H1 (cell line): ENCODE results near the gene FAM53B. TPM values are rescaled to one million over a fixed set of nuclear protein-coding genes. Genes with fewer than 3 reads are reported as not detected.

Experiments used
- CTCF ChIA-PET: fragments of 300-600 bp; sonication (Branson Sonifier 250); formaldehyde crosslinking; loops from one replicate; lab custom pipeline; 2021; ENCODE audit not compliant: partially characterized antibody; lab: Charles Lee
- POLR2A ChIA-PET: fragments of 300-600 bp; sonication (Branson Sonifier 250); formaldehyde crosslinking; loops from one replicate; lab custom pipeline; 2021; ENCODE audit warnings: inconsistent platforms; ENCODE audit not compliant: partially characterized antibody; lab: Charles Lee
- DNase-seq, 2 experiments: peaks; one replicate each; pipeline versions ENCODE4 v3.0.0 to v3.0.0-alpha.2; 2010 to 2022; ENCODE audit warnings: low spot score in 2 of 2, low read depth in 1 of 2, mixed read lengths in 1 of 2
- FAIRE-seq: peaks from 2 replicates; lab custom pipeline; 2011; peaks lifted over from hg19 to GRCh38; lab: Jason Lieb, UNC
- H2AFZ ChIP-seq: 2 replicates; pipeline ENCODE4 v1.8.1; 2012; ENCODE audit warnings: low read length, inconsistent platforms
- H2AK5ac ChIP-seq: 2 replicates; pipeline ENCODE4 v1.6.1; 2013; ENCODE audit warnings: low read depth, low read length
- H2BK120ac ChIP-seq: replicated peaks from 2 replicates; pipeline ENCODE3; 2013; ENCODE audit warnings: low read depth, low read length, inconsistent platforms
- H2BK12ac ChIP-seq: 2 replicates; pipeline ENCODE4 v1.6.1; 2013; ENCODE audit warnings: low read depth, low read length
- H2BK15ac ChIP-seq: 2 replicates; pipeline ENCODE4 v1.6.1; 2013; ENCODE audit warnings: low read length
- H2BK20ac ChIP-seq: 2 replicates; pipeline ENCODE4 v1.6.1; 2013; ENCODE audit warnings: low read length
- H2BK5ac ChIP-seq: 2 replicates; pipeline ENCODE4 v1.6.1; 2013; ENCODE audit warnings: low read depth, low read length
- H3K14ac ChIP-seq: 2 replicates; pipeline ENCODE4 v1.6.1; 2013; ENCODE audit warnings: inconsistent platforms; ENCODE audit not compliant: insufficient read length
- H3K18ac ChIP-seq: 2 replicates; pipeline ENCODE4 v1.6.1; 2013; ENCODE audit warnings: low read length; ENCODE audit errors: extremely low read depth
- H3K23ac ChIP-seq: 2 replicates; pipeline ENCODE4 v1.6.1; 2013; ENCODE audit warnings: inconsistent platforms; ENCODE audit not compliant: insufficient read length
- H3K23me2 ChIP-seq: 2 replicates; pipeline ENCODE4 v1.6.1; 2013; ENCODE audit warnings: low read depth, low read length
- H3K27ac ChIP-seq: 2 replicates; pipeline ENCODE4 v1.6.1; 2011; ENCODE audit warnings: low read depth, low read length, inconsistent platforms
- H3K27me3 ChIP-seq, 4 experiments: replicated peaks in 1 of 4; 1 replicate in 1 of 4; 2 replicates in 3 of 4; pipeline versions ENCODE4 v1.6.1 to v1.8.1; 2011 to 2013; ENCODE audit warnings: low read length in 3 of 4, mild to moderate bottlenecking in 3 of 4, inconsistent platforms in 2 of 4, mixed read lengths in 2 of 4, moderate library complexity in 1 of 4; ENCODE audit not compliant: control insufficient read depth in 3 of 4, insufficient read depth in 3 of 4; ENCODE audit errors: extremely low read depth in 1 of 4
- H3K36me3 ChIP-seq, 4 experiments: 2 replicates each; pipeline versions ENCODE4 v1.6.1 to v1.8.1; 2011 to 2013; ENCODE audit warnings: mild to moderate bottlenecking in 4 of 4, low read length in 3 of 4, moderate library complexity in 2 of 4, control low read depth in 1 of 4, inconsistent platforms in 1 of 4; ENCODE audit not compliant: insufficient read depth in 4 of 4, control insufficient read depth in 2 of 4
- H3K4ac ChIP-seq: replicated peaks from 2 replicates; pipeline ENCODE3; 2013; ENCODE audit warnings: low read length, low read depth, mixed read lengths, inconsistent platforms; ENCODE audit not compliant: insufficient read length
- H3K4me1 ChIP-seq, 4 experiments: replicated peaks in 1 of 4; 1 replicate in 1 of 4; 2 replicates in 3 of 4; pipeline versions ENCODE4 v1.6.1 to v1.8.1; 2011 to 2013; ENCODE audit warnings: low read length in 3 of 4, inconsistent platforms in 2 of 4, mixed read lengths in 1 of 4; ENCODE audit not compliant: insufficient read depth in 4 of 4, control insufficient read depth in 3 of 4
- H3K4me2 ChIP-seq, 2 experiments: 2 replicates each; pipeline versions ENCODE4 v1.6.1 to v1.8.1; 2011 to 2013; ENCODE audit warnings: low read depth in 2 of 2, low read length in 2 of 2, control low read depth in 1 of 2, inconsistent platforms in 1 of 2, mild to moderate bottlenecking in 1 of 2; ENCODE audit not compliant: insufficient read depth in 1 of 2
- H3K4me3 ChIP-seq, 4 experiments: fragments of 200-600, 300-600 bp in 1 of 4; sonication (generic), shearing (Covaris generic), sonication (Bioruptor Twin) in 1 of 4; 2 replicates each; pipeline versions ENCODE4 v1.5.1 to v1.8.1; 2011 to 2016; ENCODE audit warnings: low read length in 4 of 4, low read depth in 3 of 4, control low read depth in 2 of 4, inconsistent platforms in 2 of 4, mild to moderate bottlenecking in 2 of 4, mixed read lengths in 1 of 4, moderate library complexity in 1 of 4; ENCODE audit not compliant: insufficient read depth in 2 of 4; ENCODE audit errors: extremely low read depth in 1 of 4
- H3K56ac ChIP-seq: replicated peaks from 2 replicates; pipeline ENCODE3; 2013; ENCODE audit warnings: low read depth, mild to moderate bottlenecking, mixed read lengths, low read length, inconsistent platforms; ENCODE audit not compliant: insufficient read length
- H3K79me1 ChIP-seq: 2 replicates; pipeline ENCODE4 v1.6.1; 2013; ENCODE audit warnings: low read depth, low read length, control low read depth
- H3K79me2 ChIP-seq, 2 experiments: 2 replicates each; pipeline versions ENCODE4 v1.6.1 to v1.8.1; 2012 to 2013; ENCODE audit warnings: low read length in 2 of 2, mild to moderate bottlenecking in 2 of 2, inconsistent platforms in 1 of 2; ENCODE audit not compliant: insufficient read depth in 2 of 2, control insufficient read depth in 1 of 2
- H3K9ac ChIP-seq, 4 experiments: replicated peaks in 1 of 4; 1 replicate in 1 of 4; 2 replicates in 3 of 4; pipeline versions ENCODE4 v1.6.1 to v1.8.1; 2011 to 2013; ENCODE audit warnings: low read depth in 3 of 4, low read length in 3 of 4, control low read depth in 2 of 4, mild to moderate bottlenecking in 2 of 4, moderate library complexity in 2 of 4, inconsistent platforms in 1 of 4; ENCODE audit errors: extremely low read depth in 1 of 4
- H3K9me3 ChIP-seq, 2 experiments: 2 replicates each; pipeline versions ENCODE4 v1.6.1 to v1.8.1; 2012 to 2013; ENCODE audit warnings: mild to moderate bottlenecking in 2 of 2, moderate library complexity in 2 of 2, control low read depth in 1 of 2, inconsistent platforms in 1 of 2, low read depth in 1 of 2, low read length in 1 of 2, mixed read lengths in 1 of 2; ENCODE audit not compliant: insufficient read depth in 2 of 2
- H4K20me1 ChIP-seq, 2 experiments: replicated peaks in 1 of 2; 2 replicates each; pipeline versions ENCODE3 to v1.8.1; 2011 to 2013; ENCODE audit warnings: inconsistent platforms in 2 of 2, low read length in 2 of 2, mild to moderate bottlenecking in 1 of 2; ENCODE audit not compliant: insufficient read depth in 2 of 2, control insufficient read depth in 1 of 2
- H4K5ac ChIP-seq: 2 replicates; pipeline ENCODE4 v1.6.1; 2013; ENCODE audit warnings: low read length, low read depth, mixed read lengths, inconsistent platforms; ENCODE audit not compliant: insufficient read length
- H4K8ac ChIP-seq: 2 replicates; pipeline ENCODE4 v1.8.0; 2013; ENCODE audit warnings: mild to moderate bottlenecking, moderate library complexity, low read length, inconsistent platforms; ENCODE audit not compliant: insufficient read depth; ENCODE audit errors: extremely low read depth
- H4K91ac ChIP-seq: replicated peaks from 2 replicates; pipeline ENCODE3; 2013; ENCODE audit warnings: low read length, mixed read lengths, inconsistent platforms; ENCODE audit not compliant: insufficient read length
- BCL11A ChIP-seq, 2 experiments: IDR thresholded peaks; one replicate each; pipeline ENCODE4 v1.6.1; 2011; ENCODE audit warnings: low read depth in 2 of 2, low read length in 2 of 2, mild to moderate bottlenecking in 2 of 2
- BRCA1 ChIP-seq: IDR thresholded peaks from 2 replicates; pipeline ENCODE4 v1.6.1; 2012; ENCODE audit warnings: low read depth, low read length, improper control_type of control experiment
- CBX5 ChIP-seq: fragments of 300-800, 300-1000 bp; sonication (generic); IDR thresholded peaks from 2 replicates; pipeline ENCODE4 v1.7.1; 2016; ENCODE audit warnings: antibody characterized with exemption, low read length, low read depth
- EZH2 ChIP-seq: fragments of 200-600 bp; sonication (generic); IDR thresholded peaks from 2 replicates; pipeline ENCODE4 v1.7.1; 2012; ENCODE audit warnings: low read depth, mild to moderate bottlenecking, moderate library complexity, low read length, inconsistent platforms; ENCODE audit not compliant: severe bottlenecking
- GTF2F1 ChIP-seq: IDR thresholded peaks from 2 replicates; pipeline ENCODE4 v1.6.1; 2012; ENCODE audit warnings: low read depth, low read length, improper control_type of control experiment, borderline replicate concordance
- HDAC2 ChIP-seq, 2 experiments: fragments of 300-600 bp in 1 of 2; sonication (generic) in 1 of 2; IDR thresholded peaks; 2 replicates each; pipeline ENCODE4 v1.6.1; 2011 to 2012; ENCODE audit warnings: low read depth in 2 of 2, low read length in 2 of 2, mild to moderate bottlenecking in 2 of 2, moderate library complexity in 2 of 2, borderline replicate concordance in 1 of 2, inconsistent platforms in 1 of 2
- HDAC6 ChIP-seq: IDR thresholded peaks from one replicate; pipeline ENCODE4 v1.7.1; 2012; ENCODE audit warnings: low read depth, mild to moderate bottlenecking, inconsistent platforms, low read length, moderate library complexity
- RBBP5 ChIP-seq: IDR thresholded peaks from 2 replicates; pipeline ENCODE4 v1.7.1; 2012; ENCODE audit warnings: low read depth, mild to moderate bottlenecking, inconsistent platforms, low read length, moderate library complexity, borderline replicate concordance
- RXRA ChIP-seq: IDR thresholded peaks from 2 replicates; pipeline ENCODE4 v1.6.1; 2011; ENCODE audit warnings: low read depth, mild to moderate bottlenecking, low read length, moderate library complexity; ENCODE audit not compliant: insufficient read depth
- SIRT6 ChIP-seq: IDR thresholded peaks from one replicate; pipeline ENCODE4 v1.7.1; 2012; ENCODE audit warnings: low read length, inconsistent platforms
- SUZ12 ChIP-seq: fragments of 200-600 bp; sonication (generic); IDR thresholded peaks from 2 replicates; pipeline ENCODE4 v1.6.1; 2012; ENCODE audit warnings: mild to moderate bottlenecking, inconsistent platforms, low read length, moderate library complexity, mixed read lengths
- WGBS, 2 experiments: shearing (Covaris generic) in 1 of 2; methylation state at CpG; one replicate each; pipeline versions ENCODE4 v1.1.6 to v1.1.7; 2013 to 2015; ENCODE audit warnings: low lambda C conversion rate in 2 of 2, mixed read lengths in 2 of 2, inconsistent platforms in 1 of 2, low coverage in 1 of 2, missing lambda C conversion rate in 1 of 2; ENCODE audit not compliant: insufficient replicate concordance in 2 of 2, insufficient coverage in 1 of 2, insufficient read length in 1 of 2; ENCODE audit errors: extremely low coverage in 1 of 2, missing lambda C conversion rate in 1 of 2; 5-methylcytosine and 5-hydroxymethylcytosine counted together
- polyA plus RNA-seq, 7 experiments: library from polyadenylated mRNA; depleted of rRNA in 3 of 7; stranded (reverse) in 5 of 7; unstranded in 2 of 7; fragments of >200 nt in 5 of 7; fragments of 200-250 nt in 2 of 7; gene quantifications; 1 replicate in 5 of 7; 2 replicates in 1 of 7; 4 replicates in 1 of 7; pipeline versions ENCODE4 v1.2.1 to v1.2.3, GENCODE V29; 2011 to 2013; ENCODE audit warnings: missing spikeins in 2 of 7, mixed read lengths in 2 of 7
- total RNA-seq: library from RNA; stranded (reverse); fragmentation: NEBNext Ultra II Directional; extraction: Animal tissue kit (Norgen Biotek cat#: 25700); gene quantifications from 2 replicates; pipeline ENCODE4 v1.2.1, GENCODE V29; 2021

Gene FAM53B
- total and polyA plus RNA-seq, 2 of the 8 experiments (the other 6 are each of a cell fraction or from before 2014, with no cell fraction given), result 5.3 to 14.4 TPM

DNA sequence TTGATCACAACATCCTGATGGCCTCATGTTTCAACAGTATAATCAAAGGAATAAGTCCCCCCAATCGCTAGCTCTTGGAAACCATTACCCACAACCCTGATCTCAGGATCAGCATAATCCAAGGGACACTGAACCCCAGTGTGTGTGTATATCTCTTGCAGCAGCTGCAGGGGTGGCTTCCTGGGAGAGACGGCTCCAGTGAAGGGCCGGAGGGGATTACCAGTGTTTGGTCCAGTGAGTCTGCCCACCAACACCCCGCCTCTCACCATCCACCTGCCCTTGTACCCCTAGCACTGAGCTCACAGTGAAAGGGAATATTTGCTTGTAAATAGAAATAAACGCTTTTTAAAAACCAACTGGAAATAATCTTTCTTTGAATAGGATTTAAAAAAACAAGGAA, 63.1 kb downstream of the FAM53B start:
- no peak overlapping the region for H2AK5ac ChIP-seq
- no peak overlapping the region for H3K27ac ChIP-seq
- H2BK12ac ChIP-seq, result no peak overlapping the region
- peaks cover 0 to 2% of the 10 kb centered on the region in 2 experiments for H4K20me1 ChIP-seq
- H2AFZ ChIP-seq, result no peak overlapping the region
- no peak for TF ChIP-seq EZH2
- TF ChIP-seq BRCA1, result no peak
- TF ChIP-seq BCL11A (IDR thresholded peaks at IDR 0.05; ENCODE audit: low read depth in 2 of 2, low read length in 2 of 2), result no peak
- TF ChIP-seq SUZ12, result no peak
- no peak for TF ChIP-seq RXRA
- TF ChIP-seq CBX5, result no peak
- no peak for TF ChIP-seq GTF2F1
- no peak for TF ChIP-seq HDAC2 (IDR thresholded peaks at IDR 0.05; ENCODE audit: borderline replicate concordance in 1 of 2, low read depth in 2 of 2, low read length in 2 of 2)
- no peak for TF ChIP-seq RBBP5
- TF ChIP-seq SIRT6, result no peak
- TF ChIP-seq HDAC6, result no peak
- no peaks in the 10 kb centered on the region for H3K23me2 ChIP-seq
- no peaks in the 10 kb centered on the region for H3K9me3 ChIP-seq
- no peaks in the 10 kb centered on the region for H3K27me3 ChIP-seq
- H2BK5ac ChIP-seq, result no peak overlapping the region
- H3K79me1 ChIP-seq, result peaks cover 6% of the 10 kb centered on the region
- no peak overlapping the region for H4K91ac ChIP-seq
- no peak overlapping the region for H3K14ac ChIP-seq
- H3K4me3 ChIP-seq, result no peak overlapping the region
- H3K36me3 ChIP-seq, result peaks cover 0 to 6% (median 4%) of the 10 kb centered on the region in 4 experiments; a peak in 3 of 8 replicates
- no peak overlapping the region for H3K9ac ChIP-seq
- ChIA-PET CTCF (interaction anchor here (1.3 to 2.8 kb wide), 4 partner anchors 9 to 53 kb away, joined by 3 to 9 read pairs (median 5); no protein-coding TSS in a partner anchor), POLR2A (no interaction called here)
- FAIRE-seq, result no peak
- no peaks in the 10 kb centered on the region for H3K79me2 ChIP-seq
- H2BK20ac ChIP-seq, result no peak overlapping the region
- no peak overlapping the region for H2BK15ac ChIP-seq
- DNase-seq, result no peak
- no peak overlapping the region for H3K4ac ChIP-seq
- H3K23ac ChIP-seq, result no peak overlapping the region
- H3K56ac ChIP-seq, result no peak overlapping the region
- no peak overlapping the region for H3K4me2 ChIP-seq
- H2BK120ac ChIP-seq, result no peak overlapping the region
- H3K18ac ChIP-seq, result no peak overlapping the region
- 91% methylated on average over 5 of the region's 5 CpGs; no CpG with 5 or more reads in 1 of the 2 experiments for WGBS, 2 experiments
- no peak overlapping the region for H4K8ac ChIP-seq
- peaks cover 0 to 3% (median 0%) of the 10 kb centered on the region in 4 experiments; a peak in 2 of 7 replicates for H3K4me1 ChIP-seq
- no peak overlapping the region for H4K5ac ChIP-seq
